ENCODE measurements around the gene TTLL11.

The TTLL11 gene

GRCh38 chr9:121776739-121777637 is 316.1 kb downstream of the TTLL11 start:
- Mint-ChIP-seq H3K9me3 (peaks cover 11% of the 10 kb centered on the region), H3K27me3 (peaks cover 29% of the 10 kb centered on the region), H3K36me3 (peaks cover 9% of the 10 kb centered on the region), H3K27ac (no peak overlapping the region), H3K4me3 (no peak overlapping the region), H3K4me1 (peaks cover 9% of the 10 kb centered on the region)
- no peak for ATAC-seq

DNA sequence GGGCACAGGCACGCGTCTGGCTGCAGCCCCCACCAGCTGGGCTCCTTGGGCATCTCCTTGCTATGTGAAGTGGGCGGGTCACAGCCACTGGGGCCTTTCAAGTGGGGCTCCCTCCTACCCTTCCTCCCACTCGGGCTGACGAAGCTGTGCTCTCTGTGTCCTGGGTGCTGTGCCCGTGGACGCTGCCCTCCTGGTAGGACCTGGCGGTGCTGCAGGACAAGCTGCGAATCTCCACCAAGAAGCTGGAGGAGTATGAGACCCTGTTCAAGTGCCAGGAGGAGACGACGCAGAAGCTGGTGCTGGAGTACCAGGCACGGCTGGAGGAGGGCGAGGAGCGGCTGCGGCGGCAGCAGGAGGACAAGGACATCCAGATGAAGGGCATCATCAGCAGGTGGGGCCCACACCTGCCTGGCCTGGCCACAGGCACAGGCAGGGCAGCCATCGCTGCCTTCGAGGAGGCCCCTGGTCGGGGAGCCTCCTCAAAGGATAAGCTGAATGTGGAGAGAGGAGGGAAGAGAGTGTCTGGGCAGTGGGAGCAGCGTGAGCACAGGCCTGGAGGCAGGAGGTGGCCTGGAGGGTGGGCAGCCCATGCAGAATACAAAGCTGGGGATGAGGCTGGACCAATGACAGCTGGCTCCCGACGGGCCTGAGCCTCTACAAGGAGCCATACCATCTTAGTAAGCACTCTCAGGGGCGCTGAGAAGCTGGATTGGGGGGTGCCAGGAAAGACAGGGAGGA is 316.9 kb downstream of the TTLL11 start:
- peaks cover 9% of the 10 kb centered on the region for H3K36me3 Mint-ChIP-seq

GRCh38 chr9:121774715-121775613 is 318.1 kb downstream of the TTLL11 start:
- Mint-ChIP-seq H3K27me3 (peaks cover 17% of the 10 kb centered on the region), H3K4me3 (no peak overlapping the region), H3K27ac (no peak overlapping the region), H3K9me3 (peaks cover 11% of the 10 kb centered on the region), H3K4me1 (peaks cover 8% of the 10 kb centered on the region), H3K36me3 (peaks cover 9% of the 10 kb centered on the region)
- no peak for ATAC-seq

More for the DNA sequence above, 316.9 kb downstream of the TTLL11 start:
- H3K4me3 Mint-ChIP-seq: no peak overlapping the region
- H3K9me3 Mint-ChIP-seq: peaks cover 11% of the 10 kb centered on the region
- H3K27me3 Mint-ChIP-seq: peaks cover 24% of the 10 kb centered on the region
- no peak overlapping the region for H3K27ac Mint-ChIP-seq
- H3K4me1 Mint-ChIP-seq: peaks cover 9% of the 10 kb centered on the region
- ATAC-seq: no peak

DNA sequence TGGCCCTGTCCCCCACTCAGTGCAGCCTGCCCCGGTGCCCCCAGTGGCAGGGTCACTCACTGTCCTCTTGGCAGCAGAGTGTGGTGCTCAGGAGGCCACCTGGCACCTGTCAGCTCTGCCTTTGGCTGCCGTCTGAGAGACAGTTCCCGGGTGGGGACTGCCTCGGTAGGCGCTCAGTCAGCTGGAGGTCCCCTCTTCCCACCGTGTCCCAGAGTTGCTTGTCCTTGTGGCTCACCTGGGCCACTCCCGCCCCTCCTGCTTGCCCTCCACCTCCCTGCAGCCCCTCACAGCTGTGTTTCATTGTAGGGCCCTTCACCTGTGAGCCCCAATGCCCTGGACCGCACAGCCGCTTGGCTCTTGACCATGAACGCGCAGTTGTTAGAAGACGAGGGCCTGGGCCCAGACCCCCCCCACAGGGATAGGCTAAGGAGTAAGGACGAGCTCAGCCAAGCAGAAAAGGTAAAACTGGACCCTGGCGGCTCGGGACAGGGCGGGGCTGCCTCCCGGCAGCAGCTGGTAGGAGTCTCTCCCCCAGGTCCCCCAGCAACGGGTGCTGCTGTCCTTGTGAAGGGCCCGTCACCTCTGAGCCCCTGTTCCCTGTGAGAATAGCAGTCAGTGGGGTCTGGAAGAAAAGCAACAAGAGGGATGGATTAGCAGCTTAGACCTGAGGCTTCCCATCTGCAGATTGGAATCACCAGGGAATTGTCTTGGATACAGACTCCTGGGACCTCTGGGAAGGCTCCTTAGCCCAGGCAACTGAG is 319.0 kb downstream of the TTLL11 start:
- H3K36me3 Mint-ChIP-seq: peaks cover 8% of the 10 kb centered on the region
- peaks cover 9% of the 10 kb centered on the region for H3K9me3 Mint-ChIP-seq
- ATAC-seq: no peak
- H3K27ac Mint-ChIP-seq: no peak overlapping the region
- H3K4me3 Mint-ChIP-seq: no peak overlapping the region
- peaks cover 17% of the 10 kb centered on the region for H3K27me3 Mint-ChIP-seq
- no peaks in the 10 kb centered on the region for H3K4me1 Mint-ChIP-seq

- Mint-ChIP-seq H3K4me1 (no peaks in the 10 kb centered on the region), H3K4me3 (no peak overlapping the region), H3K27me3 (peaks cover 17% of the 10 kb centered on the region), H3K36me3 (peaks cover under 1% of the 10 kb centered on the region), H3K9me3 (peaks cover 2% of the 10 kb centered on the region), H3K27ac (no peak overlapping the region)
- ATAC-seq: no peak
Measured at GRCh38 chr9:121773286-121773953, 319.7 kb downstream of the TTLL11 start.

- no peaks in the 10 kb centered on the region for H3K36me3 Mint-ChIP-seq
- no peak for ATAC-seq
- H3K27me3 Mint-ChIP-seq: peaks cover 17% of the 10 kb centered on the region
- H3K4me1 Mint-ChIP-seq: no peaks in the 10 kb centered on the region
- H3K27ac Mint-ChIP-seq: no peak overlapping the region
- H3K4me3 Mint-ChIP-seq: no peak overlapping the region
- H3K9me3 Mint-ChIP-seq: no peaks in the 10 kb centered on the region
Measured at GRCh38 chr9:121772600-121773285, 320.4 kb downstream of the TTLL11 start.
